ENCODE data around the gene UBE2M.
"Not testable (repeated sequence)": the region's sequence is repeated elsewhere in the genome, so short reads cannot be mapped to it uniquely, and the experiment has no call there.

Gene UBE2M

DNA sequence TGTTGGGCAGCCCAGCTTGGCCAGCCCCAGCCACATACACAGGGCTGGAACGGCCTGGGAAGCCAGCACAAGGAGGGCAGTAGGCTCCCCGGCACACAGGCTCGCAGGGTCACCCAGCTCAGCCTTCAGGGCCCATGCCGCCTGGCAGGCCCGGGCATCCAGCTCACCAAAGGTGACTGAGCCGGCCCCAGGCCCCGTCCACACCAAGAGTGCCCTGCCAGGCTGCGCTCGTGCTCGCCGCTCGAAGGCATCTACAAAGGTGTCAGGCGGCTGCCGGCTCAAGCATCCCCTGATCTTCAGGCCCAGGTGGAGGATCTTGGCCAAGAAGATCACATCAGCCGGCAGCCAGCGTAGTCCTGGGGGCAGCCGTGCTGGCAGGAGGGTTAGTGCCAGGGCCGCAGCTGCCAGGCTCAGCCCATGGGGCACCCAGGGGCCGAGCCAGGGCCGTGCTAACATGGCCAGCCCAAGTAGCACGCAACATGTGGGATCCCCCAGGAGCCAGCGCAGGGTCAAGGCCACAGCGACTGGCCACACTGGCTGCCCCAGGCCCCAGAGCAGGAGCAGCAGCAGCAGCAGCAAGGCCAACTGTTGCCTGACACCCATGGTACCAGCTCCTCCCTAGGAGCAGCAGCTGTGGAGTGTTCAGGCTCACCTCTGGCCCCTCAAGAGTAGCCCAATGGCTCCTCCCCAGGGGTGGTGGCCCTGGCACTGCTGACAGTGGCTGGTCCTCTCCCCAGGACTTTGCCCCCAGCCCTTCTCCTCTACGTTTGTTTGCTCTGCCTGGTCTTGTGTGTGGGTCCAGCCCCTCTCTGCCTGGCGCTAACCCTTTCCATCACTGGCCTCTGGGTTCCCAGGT, 46.8 kb downstream of the UBE2M start, which contains the start of gene SLC27A5:
TSS of gene SLC27A5 (minus strand) at position 640 of the 856 bp plus-strand sequence. CDS start at position 603, 37 bp downstream.
- DNase-seq (ENCODE audit: low spot score) = no peak

DNA sequence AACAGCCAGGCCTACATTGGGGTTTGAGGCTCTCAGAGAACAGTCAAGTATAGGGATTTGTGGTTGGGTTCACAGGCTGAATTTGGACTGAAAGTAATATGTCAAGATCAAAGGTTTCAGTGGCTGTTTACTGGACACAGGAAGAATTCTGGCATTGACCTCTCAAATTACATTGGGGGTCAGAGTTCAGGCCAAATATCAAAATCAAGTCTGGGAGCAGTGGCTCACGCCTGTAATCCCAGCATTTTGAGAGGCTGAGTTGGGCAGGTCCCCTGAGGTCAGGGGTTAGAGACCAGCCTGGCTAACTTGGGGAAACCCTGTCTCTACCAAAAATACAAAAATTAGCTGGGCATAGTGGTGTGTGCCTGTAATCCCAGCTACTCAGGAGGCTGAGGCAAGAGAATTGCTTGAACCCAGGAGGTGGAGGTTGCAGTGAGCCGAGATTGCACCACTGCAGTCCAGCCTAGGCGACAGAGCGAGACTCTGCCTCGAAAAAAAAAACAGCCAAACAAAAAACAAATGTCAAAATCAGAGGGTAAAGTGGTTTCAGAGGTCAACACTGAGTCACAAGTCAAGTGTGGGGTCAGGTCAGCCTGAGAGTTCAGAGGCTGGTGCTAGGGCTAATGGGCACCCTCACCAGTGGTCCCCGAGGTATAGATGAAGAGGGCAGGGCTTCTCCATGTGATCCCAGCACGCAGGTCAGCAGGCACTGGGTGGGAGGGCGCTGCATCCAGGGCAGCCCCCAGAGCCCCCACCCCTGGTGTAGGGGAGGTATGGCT, 48.1 kb downstream of the UBE2M start:
- no peak for DNase-seq (ENCODE audit: low spot score)

DNA sequence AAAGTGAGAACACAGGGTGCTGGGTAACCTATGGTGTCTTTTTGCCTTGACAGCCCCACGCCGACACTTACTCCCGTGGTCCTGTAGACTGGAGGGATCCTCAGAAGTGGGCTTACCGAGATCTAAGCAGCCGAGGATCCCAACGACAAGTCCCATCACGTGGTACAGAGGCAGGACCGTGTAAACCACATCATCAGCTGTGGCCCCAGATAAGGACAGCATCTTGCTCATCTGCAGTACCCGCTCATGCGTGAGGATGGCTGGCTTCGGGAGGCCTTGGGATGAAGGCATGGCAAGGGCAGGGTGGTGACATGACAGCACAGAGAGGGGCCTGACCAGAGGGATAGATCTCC, 48.7 kb downstream of the UBE2M start:
- no peak for DNase-seq (ENCODE audit: low spot score)

DNA sequence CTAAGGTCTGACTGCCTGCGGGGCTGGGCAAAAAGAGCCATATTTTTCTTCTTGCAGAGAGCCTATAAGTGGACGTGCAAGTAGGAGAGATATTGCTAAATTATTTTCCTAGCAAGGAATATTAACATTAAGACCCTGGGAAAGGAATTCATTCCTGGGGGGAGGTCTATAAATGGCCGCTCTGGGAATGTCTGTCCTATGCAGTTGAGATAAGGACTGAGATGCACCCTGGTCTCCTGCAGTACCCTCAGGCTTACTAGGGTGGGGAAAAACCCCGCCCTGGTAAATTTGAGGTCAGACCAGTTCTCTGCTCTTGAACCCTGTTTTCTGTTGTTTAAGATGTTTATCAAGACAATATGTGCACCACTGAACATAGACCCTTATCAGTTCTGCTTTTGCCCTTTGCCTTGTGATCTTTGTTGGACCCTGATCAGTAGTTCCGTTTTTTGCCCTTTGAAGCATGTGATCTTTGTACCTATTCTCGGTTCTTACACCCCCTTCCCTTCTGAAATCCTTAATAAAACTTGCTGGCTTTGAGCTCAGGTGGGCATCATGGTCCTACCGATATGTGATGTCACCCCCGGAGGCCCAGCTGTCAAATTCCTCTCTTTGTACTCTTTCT, 50.7 kb downstream of the UBE2M start:
- DNase-seq (ENCODE audit: low spot score) = not testable (repeated sequence)
